Erythroblast (primary cell): ENCODE results near the gene ZNF827.
"Not testable (repeated sequence)": the region's sequence is repeated elsewhere in the genome, so short reads cannot be mapped to it uniquely, and the experiment has no call there.

Experiments used
- GATA1 ChIP-seq: IDR thresholded peaks from 2 replicates; pipeline ENCODE4 v1.6.1; 2011; ENCODE audit warnings: low read depth, mild to moderate bottlenecking, control low read depth, low read length, moderate library complexity
- POLR2A ChIP-seq: IDR thresholded peaks from 2 replicates; pipeline ENCODE4 v1.6.1; 2011; ENCODE audit warnings: mild to moderate bottlenecking, low read length

DNA sequence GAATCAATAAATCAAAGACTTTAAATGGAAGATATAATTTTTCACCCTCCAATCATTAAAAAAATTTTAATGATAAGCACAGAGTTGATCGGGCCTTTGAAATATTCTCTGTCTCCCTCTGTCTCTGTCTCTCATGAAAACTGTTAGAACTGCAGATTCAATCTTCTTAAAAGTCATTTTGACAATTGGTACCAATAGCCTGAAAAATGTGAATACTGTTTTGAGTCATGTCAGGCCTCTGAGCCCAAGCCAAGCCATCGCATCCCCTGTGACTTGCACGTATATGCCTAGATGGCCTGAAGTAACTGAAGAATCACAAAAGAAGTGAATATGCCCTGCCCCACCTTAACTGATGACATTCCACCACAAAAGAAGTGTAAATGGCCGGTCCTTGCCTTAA lies 106.2 kb downstream of the ZNF827 start:
- not testable (repeated sequence) for TF ChIP-seq POLR2A, GATA1
